Gastroesophageal sphincter (tissue), 4 donors: Measurements from ENCODE around the gene LSMEM2. TPM values are rescaled to one million over a fixed set of nuclear protein-coding genes. Genes with fewer than 3 reads are reported as not detected.

Experiments used
- ATAC-seq: fragments of 150-250 bp; one replicate; pipeline ENCODE4 v1.9.1; 2016; ENCODE audit warnings: mild to moderate bottlenecking, moderate library complexity
- H3K27ac ChIP-seq, 4 donors: fragments of 200-600 bp; sonication (generic) in 3 of 4; 1 replicate in 3 of 4; 2 replicates in 1 of 4; pipeline ENCODE4 v1.5.1; 2016 to 2019
- H3K27me3 ChIP-seq: fragments of 200-600 bp; sonication (generic); one replicate; pipeline ENCODE4 v1.5.1; 2019
- H3K36me3 ChIP-seq, 2 donors: fragments of 200-600 bp; sonication (generic); one replicate each; pipeline ENCODE4 v1.5.1; 2019; ENCODE audit warnings: control low read depth in 1 of 2
- H3K4me1 ChIP-seq, 3 donors: fragments of 200-600 bp; sonication (generic); 1 replicate in 2 of 3; 2 replicates in 1 of 3; pipeline ENCODE4 v1.5.1; 2016 to 2019; ENCODE audit warnings: control low read depth in 2 of 3
- H3K4me3 ChIP-seq, 2 donors: fragments of 200-600 bp; sonication (generic); one replicate each; pipeline ENCODE4 v1.5.1; 2019; ENCODE audit warnings: mild to moderate bottlenecking in 1 of 2, moderate library complexity in 1 of 2
- H3K9me3 ChIP-seq, 3 donors: fragments of 200-600 bp; sonication (generic); one replicate each; pipeline ENCODE4 v1.5.1; 2017 to 2019; ENCODE audit warnings: control low read depth in 2 of 3
- EP300 ChIP-seq: sonication (generic); formaldehyde crosslinking; IDR thresholded peaks from one replicate; pipeline ENCODE4 v1.6.1; 2017; ENCODE audit warnings: antibody characterized with exemption, mild to moderate bottlenecking
- POLR2A ChIP-seq, 2 donors: fragments of 450-650 bp; IDR thresholded peaks; one replicate each; pipeline ENCODE4 v1.6.1; 2017; ENCODE audit warnings: antibody characterized with exemption in 2 of 2, mild to moderate bottlenecking in 2 of 2, moderate library complexity in 1 of 2
- POLR2AphosphoS5 ChIP-seq: sonication (generic); formaldehyde crosslinking; IDR thresholded peaks from one replicate; pipeline ENCODE4 v1.6.1; 2017; ENCODE audit warnings: antibody characterized with exemption
- WGBS, 2 donors: methylation state at CpG; one replicate each; pipeline ENCODE4 v1.1.5; 2018; ENCODE audit warnings: low coverage in 1 of 2; 5-methylcytosine and 5-hydroxymethylcytosine counted together
- total RNA-seq, 4 donors: library from RNA; depleted of rRNA; stranded (reverse); fragments of >200 nt; gene quantifications; one replicate each; pipeline ENCODE4 v1.1.0, GENCODE V29; 2016
- TF ChIP-seq, protein P1 (sequence below), 4 experiments: fragments of 200-600 bp in 2 of 4; fragments of 450-650 bp in 2 of 4; sonication (generic) in 1 of 4; IDR thresholded peaks; one replicate each; pipeline ENCODE4 v1.5.1; 2017 to 2019; ENCODE audit warnings: antibody characterized with exemption in 4 of 4, mild to moderate bottlenecking in 2 of 4, moderate library complexity in 2 of 4

Gene LSMEM2
- total RNA-seq, 4 donors from 2014 or later = not detected

DNA sequence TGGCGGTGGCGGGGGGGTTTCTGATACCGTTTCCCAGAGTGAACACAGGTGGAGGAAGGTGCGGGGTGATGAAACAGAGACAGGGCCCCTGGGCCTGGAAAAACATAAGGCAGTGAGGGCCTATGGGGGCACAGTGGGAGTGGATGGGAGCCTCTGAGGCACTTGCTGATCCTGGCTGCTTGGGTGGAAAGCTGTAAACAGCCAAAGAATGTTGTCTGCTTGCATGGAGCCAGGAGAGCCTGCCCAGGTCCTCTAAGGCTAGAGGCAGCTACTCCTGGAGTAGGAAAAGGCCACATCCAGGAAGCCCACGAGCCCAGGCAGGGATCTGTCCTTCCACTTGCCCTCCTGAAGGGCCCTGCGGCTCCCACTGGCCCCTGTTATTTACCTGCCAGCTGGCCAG, 12.9 kb upstream of the LSMEM2 start:
- WGBS, 2 donors = 85% methylated on average over 4 of the region's 6 CpGs; no CpG with 5 or more reads in 1 of the 2 donors
- Histone ChIP-seq H3K36me3 (no peaks in the 10 kb centered on the region), H3K27ac (peak overlapping the region; percentile 95 to 100 (median 98)), H3K27me3 (no peaks in the 10 kb centered on the region), H3K9me3 (no peaks in the 10 kb centered on the region), H3K4me1 (peaks cover 0 to 99% (median 46%) of the 10 kb centered on the region in 3 donors), H3K4me3 (peak overlapping the region in 1 of 2 donors; percentile 68)
- no peak for TF ChIP-seq POLR2A (IDR thresholded peaks at IDR 0.05)
- TF ChIP-seq, protein P1, sequence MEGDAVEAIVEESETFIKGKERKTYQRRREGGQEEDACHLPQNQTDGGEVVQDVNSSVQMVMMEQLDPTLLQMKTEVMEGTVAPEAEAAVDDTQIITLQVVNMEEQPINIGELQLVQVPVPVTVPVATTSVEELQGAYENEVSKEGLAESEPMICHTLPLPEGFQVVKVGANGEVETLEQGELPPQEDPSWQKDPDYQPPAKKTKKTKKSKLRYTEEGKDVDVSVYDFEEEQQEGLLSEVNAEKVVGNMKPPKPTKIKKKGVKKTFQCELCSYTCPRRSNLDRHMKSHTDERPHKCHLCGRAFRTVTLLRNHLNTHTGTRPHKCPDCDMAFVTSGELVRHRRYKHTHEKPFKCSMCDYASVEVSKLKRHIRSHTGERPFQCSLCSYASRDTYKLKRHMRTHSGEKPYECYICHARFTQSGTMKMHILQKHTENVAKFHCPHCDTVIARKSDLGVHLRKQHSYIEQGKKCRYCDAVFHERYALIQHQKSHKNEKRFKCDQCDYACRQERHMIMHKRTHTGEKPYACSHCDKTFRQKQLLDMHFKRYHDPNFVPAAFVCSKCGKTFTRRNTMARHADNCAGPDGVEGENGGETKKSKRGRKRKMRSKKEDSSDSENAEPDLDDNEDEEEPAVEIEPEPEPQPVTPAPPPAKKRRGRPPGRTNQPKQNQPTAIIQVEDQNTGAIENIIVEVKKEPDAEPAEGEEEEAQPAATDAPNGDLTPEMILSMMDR (IDR thresholded peaks at IDR 0.05) = no peak
- no peak for TF ChIP-seq EP300
- TF ChIP-seq POLR2AphosphoS5 = no peak
- ATAC-seq = no peak

DNA sequence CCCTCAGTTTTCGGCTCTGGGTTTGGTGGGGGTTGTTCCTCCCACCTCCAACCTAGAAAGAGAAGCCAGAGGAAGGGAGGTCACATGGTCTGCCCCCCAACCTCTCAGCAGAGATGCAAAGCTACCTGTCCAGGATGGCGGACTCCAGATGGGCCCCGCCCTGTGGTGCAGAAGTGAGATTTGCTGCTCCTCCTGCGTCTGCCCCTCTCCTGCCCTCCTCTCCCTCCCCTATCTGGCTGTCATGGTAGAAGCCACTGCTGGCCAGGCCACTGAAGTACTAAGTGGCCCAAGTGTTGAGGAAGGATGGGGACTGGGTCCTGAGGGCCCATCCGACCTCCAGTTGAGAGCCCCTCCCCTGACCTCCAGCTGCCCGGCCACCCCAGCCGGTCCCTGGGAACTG, 12.1 kb upstream of the LSMEM2 start:
- Histone ChIP-seq H3K4me3 (peak overlapping the region; percentile 66 to 68), H3K27ac (peak overlapping the region; percentile 95 to 100 (median 98)), H3K27me3 (no peaks in the 10 kb centered on the region), H3K4me1 (peaks cover 0 to 96% (median 40%) of the 10 kb centered on the region in 3 donors), H3K9me3 (no peaks in the 10 kb centered on the region), H3K36me3 (no peaks in the 10 kb centered on the region)
- ATAC-seq = no peak
- no peak for TF ChIP-seq POLR2A (IDR thresholded peaks at IDR 0.05)
- no peak for TF ChIP-seq EP300
- 0 to 20% methylated on average over 1 of the region's 7 CpGs for WGBS, 2 donors

DNA sequence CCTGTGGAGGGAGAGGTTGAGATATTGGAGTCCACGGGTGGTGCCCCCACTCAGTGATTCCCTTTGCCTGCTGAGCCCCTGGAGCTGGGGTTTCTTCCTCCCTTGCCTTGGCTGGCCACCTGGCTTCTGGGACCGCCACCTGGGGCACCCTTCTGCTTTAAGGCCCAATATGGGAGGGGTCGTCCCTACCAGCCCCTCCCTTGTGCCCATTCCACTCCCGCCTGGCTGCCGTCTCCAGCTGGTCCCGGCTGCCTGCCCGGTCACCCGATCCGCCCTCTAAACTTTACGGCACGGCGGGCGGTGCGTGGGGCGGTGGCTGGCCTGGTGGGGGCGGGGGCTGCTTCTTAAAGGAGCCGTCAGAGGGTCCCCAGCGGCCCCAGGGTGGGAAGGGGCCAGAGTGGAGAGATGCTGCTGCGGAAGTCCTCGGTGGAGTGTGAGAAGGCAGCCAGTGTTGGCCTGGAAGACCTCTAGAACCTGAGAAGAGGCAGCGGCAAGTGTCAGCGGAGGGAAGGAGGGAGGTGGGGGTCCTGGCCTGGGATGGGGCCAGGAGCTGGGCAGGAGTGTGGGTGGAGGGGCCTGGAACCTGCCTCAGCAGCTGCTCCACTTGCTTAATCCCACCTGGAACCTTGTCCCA, 11.5 kb upstream of the LSMEM2 start:
- peaks cover 0 to 97% (median 40%) of the 10 kb centered on the region in 3 donors for H3K4me1 ChIP-seq
- peak; percentile 23 for ATAC-seq

DNA sequence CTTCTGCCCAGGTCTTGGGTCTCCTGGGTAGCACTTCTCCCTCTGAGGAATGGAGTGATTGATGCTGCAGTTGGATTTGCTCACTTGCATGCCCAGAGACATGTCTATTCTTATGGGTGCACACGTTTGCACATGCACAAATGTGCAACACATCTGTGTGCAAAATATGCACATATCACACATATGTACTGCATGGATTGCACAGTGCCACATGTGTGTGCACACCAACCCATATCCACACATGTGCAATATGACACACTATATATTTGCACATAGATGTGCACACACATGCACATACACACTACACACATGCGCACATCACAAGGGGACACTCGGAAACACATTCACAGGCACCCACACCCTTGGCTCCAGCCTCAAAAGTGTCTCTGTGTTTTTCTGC, 10.6 kb upstream of the LSMEM2 start:
- H3K4me1 ChIP-seq = peaks cover 0 to 97% (median 44%) of the 10 kb centered on the region in 3 donors
- peak overlapping the region in 1 of 2 donors; percentile 68 for H3K4me3 ChIP-seq
- ATAC-seq = no peak
- TF ChIP-seq EP300 (no peak), POLR2AphosphoS5 (no peak), POLR2A (IDR thresholded peaks at IDR 0.05) (no peak)
- TF ChIP-seq, protein P1 (IDR thresholded peaks at IDR 0.05) = no peak
- peak overlapping the region in 3 of 4 donors; percentile 95 to 100 (median 98) for H3K27ac ChIP-seq
- no peaks in the 10 kb centered on the region for H3K27me3 ChIP-seq
- H3K9me3 ChIP-seq = no peaks in the 10 kb centered on the region
- no peaks in the 10 kb centered on the region for H3K36me3 ChIP-seq
- 20 to 40% methylated on average over 2 to 3 of the region's 3 CpGs for WGBS, 2 donors

More for the DNA sequence above, 11.5 kb upstream of the LSMEM2 start:
- H3K27me3 ChIP-seq = no peaks in the 10 kb centered on the region
- 0 to 5% methylated on average over 1 to 4 of the region's 22 CpGs for WGBS, 2 donors
- no peak for TF ChIP-seq EP300
- TF ChIP-seq POLR2A (IDR thresholded peaks at IDR 0.05) = peak; percentile 68 to 75
- peak; percentile 93 for TF ChIP-seq POLR2AphosphoS5
- TF ChIP-seq, protein P1 (IDR thresholded peaks at IDR 0.05) = peak in 1 of 4 experiments; percentile 20
- H3K9me3 ChIP-seq = no peaks in the 10 kb centered on the region
- peak overlapping the region; percentile 66 to 68 for H3K4me3 ChIP-seq
- no peaks in the 10 kb centered on the region for H3K36me3 ChIP-seq
- peak overlapping the region; percentile 95 to 100 (median 98) for H3K27ac ChIP-seq

DNA sequence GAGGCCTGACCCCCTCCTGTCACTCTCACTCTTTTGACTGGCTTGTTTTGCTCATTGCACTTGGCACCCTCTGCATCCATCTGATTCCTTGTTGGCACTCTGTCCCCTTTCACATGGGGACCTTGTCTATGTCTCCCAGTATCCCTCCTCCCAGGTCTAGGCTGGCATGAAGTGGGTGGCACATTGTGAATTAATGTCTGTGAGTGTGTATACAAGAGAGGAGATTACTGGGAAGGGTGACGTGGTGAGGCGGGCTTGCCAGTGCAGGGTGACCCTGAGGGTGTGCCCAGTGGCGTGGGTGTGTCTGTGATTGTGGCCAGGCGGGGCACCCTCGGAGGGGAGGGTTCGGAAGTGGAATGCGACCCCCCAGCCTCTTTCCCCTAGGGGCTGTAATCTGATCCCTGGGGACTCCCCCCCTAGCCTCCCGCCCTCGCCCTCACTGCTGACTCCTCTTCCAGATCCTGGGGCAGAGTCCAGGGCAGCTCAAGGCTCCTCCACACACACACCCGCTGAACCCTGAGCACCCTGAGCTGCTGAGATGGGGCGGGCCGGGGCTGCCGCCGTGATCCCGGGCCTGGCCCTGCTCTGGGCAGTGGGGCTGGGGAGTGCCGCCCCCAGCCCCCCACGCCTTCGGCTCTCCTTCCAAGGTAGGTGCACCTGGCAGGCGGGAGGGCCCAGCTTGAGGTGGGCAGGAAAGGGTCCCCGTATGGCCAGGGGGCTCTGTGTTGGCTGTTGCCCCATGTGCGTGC, 10.0 kb upstream of the LSMEM2 start, which contains the start of gene SEMA3B:
Gene SEMA3B, plus strand, starts transcription at position 445 of the 749 bp plus-strand sequence. Its CDS starts 94 bp downstream, at position 539.
- 47% methylated on average over 7 of the region's 21 CpGs; no CpG with 5 or more reads in 1 of the 2 donors for WGBS, 2 donors
- H3K27ac ChIP-seq = peak within 1 kb of the TSS; percentile 95 to 100 (median 98)
- no peaks in the 10 kb centered on the region for H3K36me3 ChIP-seq
- H3K4me1 ChIP-seq = peaks cover 0 to 97% (median 48%) of the 10 kb centered on the region in 3 donors
- ATAC-seq = peak; percentile 15
- peak within 1 kb of the TSS; percentile 7 to 68 for H3K4me3 ChIP-seq
- no peak for TF ChIP-seq POLR2A (IDR thresholded peaks at IDR 0.05)
- TF ChIP-seq POLR2AphosphoS5 = peak; percentile 88
- TF ChIP-seq, protein P1 (IDR thresholded peaks at IDR 0.05) = no peak
- no peak for TF ChIP-seq EP300
- H3K27me3 ChIP-seq = peaks cover 5% of the 10 kb centered on the region
- H3K9me3 ChIP-seq = no peaks in the 10 kb centered on the region
